HL-60 (cell line): ENCODE data around the gene SEMA4G.

Experiments used
- DNase-seq, 2 experiments: peaks; one replicate each; pipeline ENCODE4 v3.0.0-alpha.2; 2010 to 2020; ENCODE audit warnings: low read depth in 1 of 2, low spot score in 1 of 2
- H3K27ac ChIP-seq: fragments of 250-450 bp; sonication (Bioruptor Pico); replicated peaks from 2 replicates; pipeline ENCODE4 v1.5.1; 2020; ENCODE audit warnings: mild to moderate bottlenecking, moderate library complexity
- H3K27me3 ChIP-seq: fragments of 250-450 bp; sonication (Bioruptor Pico); 2 replicates; pipeline ENCODE4 v1.5.1; 2021; ENCODE audit warnings: mild to moderate bottlenecking, moderate library complexity; ENCODE audit not compliant: insufficient read depth, poor library complexity, severe bottlenecking
- H3K4me3 ChIP-seq: replicated peaks from 2 replicates; pipeline ENCODE4 v1.5.1; 2011; ENCODE audit warnings: mild to moderate bottlenecking, control low read depth, low read length; ENCODE audit not compliant: insufficient read depth
- GABPA ChIP-seq: IDR thresholded peaks from 2 replicates; pipeline ENCODE4 v1.6.1; 2012; ENCODE audit warnings: low read depth
- POLR2AphosphoS5 ChIP-seq: IDR thresholded peaks from 2 replicates; pipeline ENCODE4 v1.6.1; 2012; ENCODE audit warnings: low read depth
- SPI1 ChIP-seq: IDR thresholded peaks from 2 replicates; pipeline ENCODE4 v1.6.1; 2012; ENCODE audit warnings: low read depth, mild to moderate bottlenecking, borderline replicate concordance
- TF ChIP-seq, protein P1 (sequence below): IDR thresholded peaks from 2 replicates; pipeline ENCODE4 v1.6.1; 2012; ENCODE audit warnings: low read depth; ENCODE audit not compliant: insufficient replicate concordance
- TF ChIP-seq, protein P2 (sequence below): IDR thresholded peaks from one replicate; pipeline ENCODE4 v1.5.1; 2011; ENCODE audit warnings: low read length, control low read depth, inconsistent platforms; ENCODE audit not compliant: insufficient read depth

The SEMA4G gene

DNA sequence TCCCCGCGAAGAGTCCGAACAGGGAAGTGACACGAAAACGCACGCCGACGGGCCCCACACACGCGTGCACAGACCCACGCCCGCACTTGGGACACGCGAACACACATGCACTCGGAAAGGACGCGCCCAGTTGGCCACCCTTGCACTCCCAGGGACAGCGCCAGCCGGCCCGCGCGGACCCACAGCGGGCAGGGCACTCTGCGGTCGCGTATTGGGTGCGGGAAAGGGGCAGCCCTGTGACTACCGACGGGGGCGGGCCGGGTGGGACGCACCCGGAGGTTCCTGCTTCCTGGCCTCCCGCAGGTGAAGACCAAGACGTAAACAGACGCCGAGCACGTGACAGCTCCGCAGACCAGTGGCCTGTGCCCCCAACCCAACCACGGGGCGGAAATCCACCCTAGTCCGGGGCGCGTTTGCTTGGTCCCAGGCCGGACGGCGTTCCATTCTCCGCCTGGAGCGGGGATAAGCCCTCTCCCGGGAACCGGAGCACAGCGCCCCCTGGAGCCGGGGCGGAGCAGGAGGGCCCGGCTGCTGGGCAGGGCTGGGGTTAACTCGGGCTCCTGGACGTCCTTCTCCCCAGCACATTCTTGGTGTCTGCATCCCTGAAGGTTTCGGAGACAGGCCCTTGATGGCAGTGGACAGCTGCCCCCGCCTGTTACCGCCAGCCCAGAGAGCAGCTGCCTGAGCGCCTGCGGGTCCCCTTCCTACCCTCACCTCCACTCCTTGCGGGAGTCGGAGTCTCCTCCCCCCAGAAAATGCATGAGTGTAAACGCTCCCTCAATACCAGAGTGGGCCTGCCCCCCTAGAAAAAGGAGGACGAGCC, 28.3 kb downstream of the SEMA4G start:
- TF ChIP-seq, protein P1, sequence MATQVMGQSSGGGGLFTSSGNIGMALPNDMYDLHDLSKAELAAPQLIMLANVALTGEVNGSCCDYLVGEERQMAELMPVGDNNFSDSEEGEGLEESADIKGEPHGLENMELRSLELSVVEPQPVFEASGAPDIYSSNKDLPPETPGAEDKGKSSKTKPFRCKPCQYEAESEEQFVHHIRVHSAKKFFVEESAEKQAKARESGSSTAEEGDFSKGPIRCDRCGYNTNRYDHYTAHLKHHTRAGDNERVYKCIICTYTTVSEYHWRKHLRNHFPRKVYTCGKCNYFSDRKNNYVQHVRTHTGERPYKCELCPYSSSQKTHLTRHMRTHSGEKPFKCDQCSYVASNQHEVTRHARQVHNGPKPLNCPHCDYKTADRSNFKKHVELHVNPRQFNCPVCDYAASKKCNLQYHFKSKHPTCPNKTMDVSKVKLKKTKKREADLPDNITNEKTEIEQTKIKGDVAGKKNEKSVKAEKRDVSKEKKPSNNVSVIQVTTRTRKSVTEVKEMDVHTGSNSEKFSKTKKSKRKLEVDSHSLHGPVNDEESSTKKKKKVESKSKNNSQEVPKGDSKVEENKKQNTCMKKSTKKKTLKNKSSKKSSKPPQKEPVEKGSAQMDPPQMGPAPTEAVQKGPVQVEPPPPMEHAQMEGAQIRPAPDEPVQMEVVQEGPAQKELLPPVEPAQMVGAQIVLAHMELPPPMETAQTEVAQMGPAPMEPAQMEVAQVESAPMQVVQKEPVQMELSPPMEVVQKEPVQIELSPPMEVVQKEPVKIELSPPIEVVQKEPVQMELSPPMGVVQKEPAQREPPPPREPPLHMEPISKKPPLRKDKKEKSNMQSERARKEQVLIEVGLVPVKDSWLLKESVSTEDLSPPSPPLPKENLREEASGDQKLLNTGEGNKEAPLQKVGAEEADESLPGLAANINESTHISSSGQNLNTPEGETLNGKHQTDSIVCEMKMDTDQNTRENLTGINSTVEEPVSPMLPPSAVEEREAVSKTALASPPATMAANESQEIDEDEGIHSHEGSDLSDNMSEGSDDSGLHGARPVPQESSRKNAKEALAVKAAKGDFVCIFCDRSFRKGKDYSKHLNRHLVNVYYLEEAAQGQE, result no peak
- peak; percentile 44; the same call in 1 of the 2 replicates for TF ChIP-seq POLR2AphosphoS5
- TF ChIP-seq, protein P2, sequence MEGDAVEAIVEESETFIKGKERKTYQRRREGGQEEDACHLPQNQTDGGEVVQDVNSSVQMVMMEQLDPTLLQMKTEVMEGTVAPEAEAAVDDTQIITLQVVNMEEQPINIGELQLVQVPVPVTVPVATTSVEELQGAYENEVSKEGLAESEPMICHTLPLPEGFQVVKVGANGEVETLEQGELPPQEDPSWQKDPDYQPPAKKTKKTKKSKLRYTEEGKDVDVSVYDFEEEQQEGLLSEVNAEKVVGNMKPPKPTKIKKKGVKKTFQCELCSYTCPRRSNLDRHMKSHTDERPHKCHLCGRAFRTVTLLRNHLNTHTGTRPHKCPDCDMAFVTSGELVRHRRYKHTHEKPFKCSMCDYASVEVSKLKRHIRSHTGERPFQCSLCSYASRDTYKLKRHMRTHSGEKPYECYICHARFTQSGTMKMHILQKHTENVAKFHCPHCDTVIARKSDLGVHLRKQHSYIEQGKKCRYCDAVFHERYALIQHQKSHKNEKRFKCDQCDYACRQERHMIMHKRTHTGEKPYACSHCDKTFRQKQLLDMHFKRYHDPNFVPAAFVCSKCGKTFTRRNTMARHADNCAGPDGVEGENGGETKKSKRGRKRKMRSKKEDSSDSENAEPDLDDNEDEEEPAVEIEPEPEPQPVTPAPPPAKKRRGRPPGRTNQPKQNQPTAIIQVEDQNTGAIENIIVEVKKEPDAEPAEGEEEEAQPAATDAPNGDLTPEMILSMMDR, result peak; percentile 68
- Histone ChIP-seq H3K27ac (peak overlapping the region; percentile 84), H3K27me3 (no peaks in the 10 kb centered on the region), H3K4me3 (peak overlapping the region; percentile 81)
- DNase-seq, result peak; percentile 82 to 89

DNA sequence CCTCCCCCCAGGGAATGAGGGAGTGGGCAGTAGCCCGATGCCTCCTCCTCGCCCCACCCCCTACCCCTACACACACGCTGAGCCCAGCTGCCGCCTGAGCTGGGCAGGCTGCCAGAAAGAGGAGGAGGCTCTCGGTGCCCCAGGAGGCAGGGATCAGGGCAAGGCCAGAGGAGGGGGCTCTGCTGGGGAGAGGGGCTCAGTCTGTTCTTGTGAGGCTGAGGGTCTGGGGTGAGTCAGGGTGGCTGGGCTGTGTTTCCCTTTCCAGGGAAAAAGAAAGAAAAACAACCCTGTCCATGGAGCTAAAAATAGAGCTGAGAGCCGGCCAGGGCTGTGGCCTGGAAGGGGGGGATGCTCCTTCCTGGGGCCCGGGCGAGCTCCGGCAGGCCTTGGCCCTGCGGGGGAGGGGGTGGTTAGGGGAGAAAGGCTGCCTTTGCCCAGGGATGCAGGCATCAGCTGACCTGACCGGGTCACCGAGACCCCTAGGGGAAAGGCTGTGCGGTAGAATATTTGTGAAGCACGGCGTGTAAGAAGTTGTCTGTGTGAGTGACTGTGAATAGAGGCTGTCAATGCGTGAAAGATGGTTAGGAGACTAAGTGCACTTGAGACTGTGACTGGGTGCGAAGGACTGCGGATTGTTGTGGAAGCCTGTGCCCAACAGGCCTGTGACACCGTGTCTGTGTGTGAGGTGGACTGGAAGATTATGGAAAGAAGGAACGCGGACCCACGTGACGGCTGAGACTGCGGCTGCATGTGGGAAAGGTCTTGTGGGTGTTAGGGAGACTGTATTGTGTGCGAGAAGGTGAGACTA, 29.1 kb downstream of the SEMA4G start:
- DNase-seq, result peak; percentile 71 to 82
- Histone ChIP-seq H3K27me3 (no peaks in the 10 kb centered on the region), H3K27ac (peak overlapping the region; percentile 84), H3K4me3 (peak overlapping the region; percentile 81)
- TF ChIP-seq, protein P2, result no peak
- TF ChIP-seq POLR2AphosphoS5, result peak; percentile 43; the same call in 1 of the 2 replicates

DNA sequence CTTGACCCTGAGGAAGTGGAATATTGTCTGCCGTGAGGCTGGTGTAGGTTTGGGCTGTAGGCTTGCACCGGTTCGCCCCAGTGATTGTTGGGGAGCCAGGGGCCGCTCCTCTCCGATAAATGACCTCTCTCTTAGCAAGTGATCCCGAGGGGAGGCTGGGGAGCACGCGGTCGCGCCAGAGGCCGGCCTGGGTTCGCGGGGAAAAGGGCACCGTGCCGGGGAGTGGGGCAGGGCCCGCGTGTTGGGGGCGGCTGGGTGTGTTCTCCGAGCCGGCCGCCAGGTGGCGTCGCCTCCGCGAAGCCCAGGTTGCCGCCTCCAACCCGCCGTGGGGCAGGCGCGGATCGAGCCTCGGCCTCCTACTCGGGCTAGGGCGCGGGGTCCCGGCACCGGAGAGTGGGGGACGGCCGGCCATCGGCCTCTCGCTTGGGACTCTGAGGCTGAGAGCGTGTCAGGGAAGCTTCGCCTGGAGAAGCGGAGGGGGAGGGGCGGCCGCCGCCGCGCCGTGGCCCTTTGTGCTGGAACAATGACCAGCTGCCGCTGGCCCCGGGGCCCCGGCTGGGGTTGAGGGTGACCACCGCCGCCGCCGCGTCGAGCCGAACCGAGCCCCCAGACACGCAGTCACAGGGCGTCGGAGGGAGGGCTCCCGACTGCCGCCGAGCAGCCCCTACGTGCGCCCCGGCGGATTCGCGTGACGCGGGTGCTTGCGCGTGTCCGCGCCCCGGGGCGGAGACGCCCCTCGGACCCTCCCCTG, 29.9 kb downstream of the SEMA4G start:
- H3K27ac ChIP-seq, result peak overlapping the region; percentile 84
- peak overlapping the region; percentile 81 for H3K4me3 ChIP-seq
- no peaks in the 10 kb centered on the region for H3K27me3 ChIP-seq
- peak; percentile 61 to 70 for DNase-seq
- peak; percentile 22; the same call in 1 of the 2 replicates for TF ChIP-seq SPI1
- no peak; the same call in 1 of the 2 replicates for TF ChIP-seq POLR2AphosphoS5
- TF ChIP-seq, protein P2, result peak; percentile 67

DNA sequence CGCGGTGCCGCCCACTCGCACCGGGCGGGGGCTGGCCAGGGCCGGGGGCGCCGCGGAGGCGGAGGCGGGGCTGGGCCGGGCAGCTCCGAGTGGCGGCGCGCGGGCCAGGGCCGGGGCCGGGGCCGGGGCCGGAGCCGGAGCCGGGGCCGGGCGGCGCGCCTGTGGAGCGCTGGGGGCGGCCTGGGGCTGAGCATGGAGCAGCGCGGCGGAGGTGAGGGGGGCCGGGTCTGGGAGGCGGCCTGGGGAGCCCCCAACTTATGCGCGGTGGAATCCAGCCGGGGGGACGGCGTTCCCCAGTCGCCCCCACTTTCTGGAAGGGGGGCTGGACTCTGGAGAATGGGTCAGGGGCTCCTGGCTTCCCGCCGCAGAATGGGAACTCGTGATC, 30.4 kb downstream of the SEMA4G start, which contains the start of gene LZTS2:
Gene LZTS2 (plus strand): TSS at position 67 of the 385 bp plus-strand sequence. CDS start 2,731 bp downstream, outside the sequence.
- H3K27ac ChIP-seq, result peak within 1 kb of the TSS; percentile 84
- H3K4me3 ChIP-seq, result peak within 1 kb of the TSS; percentile 81
- DNase-seq, result no peak
- no peaks in the 10 kb centered on the region for H3K27me3 ChIP-seq
- TF ChIP-seq POLR2AphosphoS5 (no peak), SPI1 (no peak), GABPA (no peak)
- TF ChIP-seq, protein P2, result no peak
- TF ChIP-seq, protein P1, result no peak
